Stomach (tissue), 9 donors: Measurements from ENCODE around the gene GABRG3. TPM values are rescaled to one million over a fixed set of nuclear protein-coding genes. Genes with fewer than 3 reads are reported as not detected.

Experiments
- DNase-seq, 2 donors: peaks; one replicate each; pipeline versions ENCODE4 v3.0.0 to v3.0.0-alpha.2; 2013 to 2019
- H3K27ac ChIP-seq, 5 donors: fragments of 200-600 bp in 4 of 5; sonication (generic) in 4 of 5; one replicate each; pipeline ENCODE4 v1.5.1; 2013 to 2019; ENCODE audit warnings: mild to moderate bottlenecking in 1 of 5, moderate library complexity in 1 of 5
- H3K27me3 ChIP-seq, 3 donors: fragments of 200-600 bp; sonication (generic); one replicate each; pipeline ENCODE4 v1.5.1; 2017 to 2019; ENCODE audit warnings: mixed run types in 1 of 3
- H3K36me3 ChIP-seq, 4 donors: fragments of 200-600 bp; sonication (generic); 1 replicate in 3 of 4; 2 replicates in 1 of 4; pipeline ENCODE4 v1.5.1; 2016 to 2019
- H3K4me1 ChIP-seq, 4 donors: fragments of 200-600 bp; sonication (generic); one replicate each; pipeline ENCODE4 v1.5.1; 2016 to 2019
- H3K4me3 ChIP-seq, 4 donors: fragments of 200-600 bp; sonication (generic) in 3 of 4; one replicate each; pipeline ENCODE4 v1.5.1; 2016 to 2019; ENCODE audit warnings: mild to moderate bottlenecking in 1 of 4
- H3K9me3 ChIP-seq, 4 donors: fragments of 200-600 bp; sonication (generic); one replicate each; pipeline ENCODE4 v1.5.1; 2016 to 2019
- CTCF ChIP-seq, 7 experiments: fragments of 450-650 bp in 4 of 7; fragments of 200-600 bp in 3 of 7; sonication (generic) in 3 of 7; IDR thresholded peaks; one replicate each; pipeline ENCODE4 v1.5.1; 2016 to 2019; ENCODE audit warnings: antibody characterized with exemption in 7 of 7, control low read depth in 2 of 7, mild to moderate bottlenecking in 1 of 7
- EP300 ChIP-seq: sonication (generic); formaldehyde crosslinking; IDR thresholded peaks from one replicate; pipeline ENCODE4 v1.6.1; 2017; ENCODE audit warnings: antibody characterized with exemption
- POLR2A ChIP-seq, 4 donors: fragments of 450-650 bp; IDR thresholded peaks; one replicate each; pipeline ENCODE4 v1.6.1; 2016; ENCODE audit warnings: antibody characterized with exemption in 4 of 4, control low read depth in 2 of 4, mild to moderate bottlenecking in 1 of 4, moderate library complexity in 1 of 4
- POLR2AphosphoS5 ChIP-seq, 3 donors: sonication (generic); formaldehyde crosslinking; IDR thresholded peaks; one replicate each; pipeline ENCODE4 v1.6.1; 2016; ENCODE audit warnings: antibody characterized with exemption in 3 of 3
- WGBS, 5 donors: extraction: QIAGEN DNeasy Blood & Tissue Kit in 3 of 5; methylation state at CpG; one replicate each; pipeline versions ENCODE4 v1.1.5 to v1.1.7; 2013 to 2018; 5-methylcytosine and 5-hydroxymethylcytosine counted together
- intact Hi-C: fragments of 100-400 bp; cut with DNase I; formaldehyde crosslinking; loops from one replicate; pipeline ENCODE4 v1.15.1; 2023; ENCODE audit warnings: low total_unique reads
- polyA plus RNA-seq, 3 donors: library from polyadenylated mRNA; stranded (reverse); fragments of 200-250 nt; gene quantifications; one replicate each; pipeline ENCODE4 v1.2.3, GENCODE V29; 2013
- total RNA-seq, 5 donors: library from RNA; depleted of rRNA; stranded (reverse); fragments of >200 nt; gene quantifications; one replicate each; pipeline versions ENCODE4 v1.1.0 to v1.2.3, GENCODE V29; 2014 to 2016
- donor health status: healthy with polysubstance abuse.
- donor health status: Bipolar disorder and iron deficiency.
- donor health status: healthy.

GABRG3 gene
- total and polyA plus RNA-seq, 8 donors, result 0.37 to 1.5 TPM; not detected in 6

- Histone ChIP-seq H3K9me3 (peaks cover 0 to 18% (median 6%) of the 10 kb centered on the region in 4 donors), H3K27ac (no peak overlapping the region), H3K36me3 (no peaks in the 10 kb centered on the region), H3K4me3 (no peak overlapping the region), H3K4me1 (no peaks in the 10 kb centered on the region), H3K27me3 (no peaks in the 10 kb centered on the region)
- TF ChIP-seq POLR2A (IDR thresholded peaks at IDR 0.05) (no peak), POLR2AphosphoS5 (IDR thresholded peaks at IDR 0.05) (no peak), EP300 (no peak), CTCF (IDR thresholded peaks at IDR 0.05) (no peak)
- DNase-seq, result peak in 1 of 2 donors; percentile 36
- intact Hi-C loops, result no loop called here
- WGBS, 5 donors, result 41 to 63% (median 61%) methylated on average over 8 of the region's 8 CpGs
Observed at GRCh38 chr15:27382361-27383025, 411.5 kb downstream of the GABRG3 start.

GRCh38 chr15:27383726-27384125, 412.7 kb downstream of the GABRG3 start:
- 45 to 54% (median 46%) methylated on average over 4 of the region's 4 CpGs for WGBS, 5 donors
- H3K27ac ChIP-seq, result no peak overlapping the region
- peaks cover 0 to 29% (median 7%) of the 10 kb centered on the region in 4 donors for H3K9me3 ChIP-seq
- TF ChIP-seq EP300 (no peak), POLR2A (IDR thresholded peaks at IDR 0.05) (no peak), POLR2AphosphoS5 (IDR thresholded peaks at IDR 0.05) (no peak), CTCF (IDR thresholded peaks at IDR 0.05) (no peak)
- no peaks in the 10 kb centered on the region for H3K4me1 ChIP-seq
- no peak overlapping the region for H3K4me3 ChIP-seq
- no peaks in the 10 kb centered on the region for H3K27me3 ChIP-seq
- intact Hi-C loops, result no loop called here
- no peak for DNase-seq
- no peaks in the 10 kb centered on the region for H3K36me3 ChIP-seq

GRCh38 chr15:27392163-27392562, 421.2 kb downstream of the GABRG3 start:
- Histone ChIP-seq H3K27me3 (no peaks in the 10 kb centered on the region), H3K9me3 (peaks cover 0 to 34% (median 9%) of the 10 kb centered on the region in 4 donors), H3K4me3 (no peak overlapping the region), H3K27ac (no peak overlapping the region), H3K36me3 (no peaks in the 10 kb centered on the region), H3K4me1 (no peaks in the 10 kb centered on the region)
- 75 to 83% (median 80%) methylated on average over 3 of the region's 3 CpGs for WGBS, 5 donors
- TF ChIP-seq POLR2AphosphoS5 (IDR thresholded peaks at IDR 0.05), result no peak
- TF ChIP-seq EP300, result no peak
- no peak for TF ChIP-seq CTCF (IDR thresholded peaks at IDR 0.05)
- TF ChIP-seq POLR2A (IDR thresholded peaks at IDR 0.05), result no peak
- intact Hi-C loops, result loop anchor here (5.0 kb wide), 1 partner anchor 35 kb away; no protein-coding TSS in a partner anchor
- no peak for DNase-seq

GRCh38 chr15:27396521-27396920, 425.5 kb downstream of the GABRG3 start:
- Histone ChIP-seq H3K9me3 (peaks cover 0 to 17% (median 10%) of the 10 kb centered on the region in 4 donors), H3K4me1 (no peaks in the 10 kb centered on the region), H3K36me3 (no peaks in the 10 kb centered on the region), H3K4me3 (no peak overlapping the region), H3K27me3 (no peaks in the 10 kb centered on the region), H3K27ac (no peak overlapping the region)
- WGBS, 5 donors, result 47 to 74% (median 58%) methylated on average over 2 of the region's 2 CpGs
- TF ChIP-seq EP300, result no peak
- intact Hi-C loops, result no loop called here
- no peak for DNase-seq

- Histone ChIP-seq H3K9me3 (peaks cover 0 to 17% (median 10%) of the 10 kb centered on the region in 4 donors), H3K27ac (no peak overlapping the region), H3K4me3 (no peak overlapping the region), H3K36me3 (no peaks in the 10 kb centered on the region), H3K4me1 (no peaks in the 10 kb centered on the region), H3K27me3 (no peaks in the 10 kb centered on the region)
- DNase-seq, result no peak
- intact Hi-C loops, result no loop called here
- WGBS, 5 donors, result 78 to 89% (median 85%) methylated on average over 6 of the region's 6 CpGs
- TF ChIP-seq POLR2AphosphoS5 (IDR thresholded peaks at IDR 0.05), result no peak
- no peak for TF ChIP-seq CTCF (IDR thresholded peaks at IDR 0.05)
- no peak for TF ChIP-seq EP300
- no peak for TF ChIP-seq POLR2A (IDR thresholded peaks at IDR 0.05)
Observed at GRCh38 chr15:27396996-27397395, 426.0 kb downstream of the GABRG3 start.
